Adrenal gland (tissue), 5 donors: ENCODE data around the gene APBB3.

Experiments used
- POLR2A ChIP-seq, 2 donors: fragments of 450-650 bp; IDR thresholded peaks; one replicate each; pipeline ENCODE4 v1.6.1; 2017; ENCODE audit warnings: antibody characterized with exemption in 2 of 2, mild to moderate bottlenecking in 2 of 2, moderate library complexity in 1 of 2
- TF ChIP-seq, protein P1 (sequence below), 6 experiments: fragments of 450-650 bp in 4 of 6; fragments of 200-600 bp in 2 of 6; sonication (generic) in 1 of 6; IDR thresholded peaks; 1 replicate in 5 of 6; 2 replicates in 1 of 6; pipeline versions ENCODE4 v1.5.1 to v1.8.0; 2016 to 2021; ENCODE audit warnings: antibody characterized with exemption in 6 of 6, mild to moderate bottlenecking in 2 of 6, moderate library complexity in 1 of 6
- donor health status: DM: no; HTN: no; CAD: no.

DNA sequence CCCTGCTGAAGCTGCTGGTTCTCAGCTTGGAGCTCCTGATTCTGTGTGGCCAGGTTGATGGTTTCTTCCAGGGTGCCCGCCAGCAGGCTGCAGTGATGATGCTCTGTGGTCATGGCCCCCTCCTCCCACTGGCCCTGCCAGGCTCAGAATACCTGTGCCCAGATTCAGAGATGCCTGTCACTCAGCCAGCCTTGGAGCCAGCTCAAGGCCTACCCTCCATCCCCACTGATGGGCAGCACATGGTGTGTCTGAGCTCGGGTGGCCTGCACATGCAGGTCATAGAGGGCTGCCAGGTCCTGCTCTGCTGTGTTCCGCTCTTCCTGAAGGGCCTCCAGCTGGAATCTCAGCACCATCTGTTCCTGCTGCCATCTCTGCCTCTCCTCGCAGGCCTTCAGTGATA lies 5.7 kb upstream of the APBB3 start:
- no peak for TF ChIP-seq POLR2A (IDR thresholded peaks at IDR 0.05)
- TF ChIP-seq, protein P1, sequence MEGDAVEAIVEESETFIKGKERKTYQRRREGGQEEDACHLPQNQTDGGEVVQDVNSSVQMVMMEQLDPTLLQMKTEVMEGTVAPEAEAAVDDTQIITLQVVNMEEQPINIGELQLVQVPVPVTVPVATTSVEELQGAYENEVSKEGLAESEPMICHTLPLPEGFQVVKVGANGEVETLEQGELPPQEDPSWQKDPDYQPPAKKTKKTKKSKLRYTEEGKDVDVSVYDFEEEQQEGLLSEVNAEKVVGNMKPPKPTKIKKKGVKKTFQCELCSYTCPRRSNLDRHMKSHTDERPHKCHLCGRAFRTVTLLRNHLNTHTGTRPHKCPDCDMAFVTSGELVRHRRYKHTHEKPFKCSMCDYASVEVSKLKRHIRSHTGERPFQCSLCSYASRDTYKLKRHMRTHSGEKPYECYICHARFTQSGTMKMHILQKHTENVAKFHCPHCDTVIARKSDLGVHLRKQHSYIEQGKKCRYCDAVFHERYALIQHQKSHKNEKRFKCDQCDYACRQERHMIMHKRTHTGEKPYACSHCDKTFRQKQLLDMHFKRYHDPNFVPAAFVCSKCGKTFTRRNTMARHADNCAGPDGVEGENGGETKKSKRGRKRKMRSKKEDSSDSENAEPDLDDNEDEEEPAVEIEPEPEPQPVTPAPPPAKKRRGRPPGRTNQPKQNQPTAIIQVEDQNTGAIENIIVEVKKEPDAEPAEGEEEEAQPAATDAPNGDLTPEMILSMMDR (IDR thresholded peaks at IDR 0.05), result no peak
